K562 (cell line): ENCODE data around the gene NCDN. TPM values are rescaled to one million over a fixed set of nuclear protein-coding genes. Genes with fewer than 3 reads are reported as not detected.
A peak's percentile ranks its signal among the peaks of the same experiment; 100 is the strongest.

Experiments used
- ATAC-seq: fragments of 200-7000 bp; cut with Tn5 transposase; 3 replicates; pipeline ENCODE4 v1.9.1; 2020; ENCODE audit warnings: moderate library complexity
- BruUV-seq: library from RNA; stranded (reverse); fragments of 400-500 nt; replicated peaks from 2 replicates; lab custom pipeline; 2021; lab: Mats Ljungman, UMichigan
- CTCF ChIA-PET: fragments of 300-600 bp; formaldehyde crosslinking; extraction: SDS; loops from one replicate; lab custom pipeline; 2021; ENCODE audit warnings: low intra/inter-chr PET ratio; lab: Yijun Ruan, JAX
- POLR2A ChIA-PET: fragments of 300-600, 350-650 bp; sonication (Branson Sonifier 250); formaldehyde crosslinking; extraction: SDS; loops from one replicate; lab custom pipeline; 2021; ENCODE audit warnings: antibody characterized with exemption, inconsistent platforms; lab: Yijun Ruan, JAX
- DNase-seq, 4 experiments: peaks; one replicate each; pipeline versions ENCODE4 v3.0.0 to v3.0.0-alpha.2; 2011 to 2018; ENCODE audit warnings: low spot score in 3 of 4, mixed read lengths in 3 of 4; ENCODE audit errors: extremely low read depth in 1 of 4
- FAIRE-seq: peaks from 2 replicates; lab custom pipeline; 2011; peaks lifted over from hg19 to GRCh38; lab: Jason Lieb, UNC
- H2AFZ ChIP-seq: 2 replicates; pipeline ENCODE4 v1.6.0; 2011; ENCODE audit warnings: low read depth, low read length, control low read depth, inconsistent platforms
- H3K27ac ChIP-seq: fragments of 200-600 bp; 3 replicates; pipeline ENCODE4 v1.8.0; 2011; ENCODE audit warnings: low read depth, mild to moderate bottlenecking, control low read depth, inconsistent platforms, low read length, moderate library complexity, mixed read lengths; ENCODE audit errors: extremely low read depth
- H3K27me3 ChIP-seq, 2 experiments: fragments of 300-600 bp in 1 of 2; 2 replicates in 1 of 2; 3 replicates in 1 of 2; pipeline versions ENCODE4 v1.6.0 to v1.8.0; 2011; ENCODE audit warnings: inconsistent platforms in 2 of 2, low read length in 2 of 2, mild to moderate bottlenecking in 1 of 2, mixed read lengths in 1 of 2, moderate library complexity in 1 of 2; ENCODE audit not compliant: control insufficient read depth in 2 of 2, insufficient read depth in 2 of 2
- H3K36me3 ChIP-seq: fragments of 300-600 bp; 3 replicates; pipeline ENCODE4 v1.8.0; 2011; ENCODE audit warnings: mild to moderate bottlenecking, low read length, inconsistent platforms; ENCODE audit not compliant: control insufficient read depth, insufficient read depth
- H3K4me1 ChIP-seq, 2 experiments: fragments of 200-600 bp in 1 of 2; replicated peaks in 1 of 2; 2 replicates in 1 of 2; 3 replicates in 1 of 2; pipeline versions ENCODE4 v1.5.1 to v1.8.0; 2011; ENCODE audit warnings: inconsistent platforms in 2 of 2, low read length in 2 of 2, mild to moderate bottlenecking in 1 of 2, mixed read lengths in 1 of 2, moderate library complexity in 1 of 2; ENCODE audit not compliant: control insufficient read depth in 2 of 2, insufficient read depth in 2 of 2
- H3K4me2 ChIP-seq: 2 replicates; pipeline ENCODE4 v1.6.1; 2011; ENCODE audit warnings: low read length, control low read depth, inconsistent platforms, mixed read lengths; ENCODE audit not compliant: insufficient read depth
- H3K4me3 ChIP-seq: fragments of 200-600 bp; sonication (generic), shearing (Covaris generic); 2 replicates; pipeline ENCODE4 v1.5.1; 2016; ENCODE audit warnings: control low read depth, inconsistent platforms
- H3K79me2 ChIP-seq: fragments of 200-600 bp; 3 replicates; pipeline ENCODE4 v1.8.0; 2011; ENCODE audit warnings: low read length, inconsistent platforms; ENCODE audit not compliant: control insufficient read depth, insufficient read depth
- H3K9ac ChIP-seq, 2 experiments: 2 replicates each; pipeline versions ENCODE4 v1.6.0 to v1.6.1; 2011; ENCODE audit warnings: low read depth in 2 of 2, low read length in 2 of 2, control low read depth in 1 of 2, inconsistent platforms in 1 of 2, mild to moderate bottlenecking in 1 of 2, mixed read lengths in 1 of 2; ENCODE audit not compliant: insufficient read depth in 1 of 2
- H3K9me1 ChIP-seq: one replicate; pipeline ENCODE4 v1.6.0; 2011; ENCODE audit warnings: inconsistent platforms, mild to moderate bottlenecking, low read length, moderate library complexity; ENCODE audit not compliant: control insufficient read depth, insufficient read depth
- H3K9me3 ChIP-seq: replicated peaks from 2 replicates; pipeline ENCODE4 v1.5.1; 2011; ENCODE audit warnings: low read depth, low read length, inconsistent platforms; ENCODE audit not compliant: control insufficient read depth, insufficient read depth
- H4K20me1 ChIP-seq: replicated peaks from 2 replicates; pipeline ENCODE4 v1.6.1; 2011; ENCODE audit warnings: low read length, inconsistent platforms, mixed read lengths; ENCODE audit not compliant: control insufficient read depth, insufficient read depth
- ELF2 ChIP-seq: fragments of 250-450 bp; sonication (Bioruptor Pico); IDR thresholded peaks from 2 replicates; pipeline ENCODE4 v1.5.0; 2021; ENCODE audit warnings: mild to moderate bottlenecking
- GABPA ChIP-seq: fragments of 200-800 bp; sonication (Bioruptor generic); conservative IDR thresholded peaks from 2 replicates; pipeline ENCODE4 v1.6.1; 2016; ENCODE audit warnings: low read depth, missing genetic modification characterization, missing compliant biosample characterization
- MEIS2 ChIP-seq: fragments of 450-650 bp; IDR thresholded peaks from 2 replicates; pipeline ENCODE4 v1.6.1; 2014; ENCODE audit warnings: mild to moderate bottlenecking; ENCODE audit not compliant: partially characterized antibody
- PRMT5 ChIP-seq: sonication (generic); formaldehyde crosslinking; IDR thresholded peaks from 2 replicates; pipeline ENCODE4 v1.5.0; 2020; ENCODE audit warnings: missing genetic modification reagents
- SMAD4 ChIP-seq: fragments of 250-450 bp; sonication (Bioruptor Pico); conservative IDR thresholded peaks from 2 replicates; pipeline ENCODE4 v1.8.0; 2021; ENCODE audit warnings: inconsistent platforms, mild to moderate bottlenecking, moderate library complexity
- TCF7 ChIP-seq: sonication (generic); IDR thresholded peaks from 2 replicates; pipeline ENCODE4 v1.6.1; 2016; ENCODE audit warnings: antibody characterized with exemption, borderline replicate concordance
- ZNF830 ChIP-seq: fragments of 250-450 bp; sonication (Bioruptor Pico); IDR thresholded peaks from 2 replicates; pipeline ENCODE4 v1.5.0; 2021; ENCODE audit warnings: mild to moderate bottlenecking
- WGBS: fragments of 100-300 bp; shearing (Covaris generic); methylation state at CpG from one replicate; pipeline ENCODE4 v1.1.6; 2016; ENCODE audit warnings: low coverage, mixed read lengths; ENCODE audit not compliant: insufficient coverage; ENCODE audit errors: missing lambda C conversion rate; 5-methylcytosine and 5-hydroxymethylcytosine counted together
- in situ Hi-C: fragments of 300-500 bp; cut with MboI; formaldehyde crosslinking; loops from 4 replicates; pipeline ENCODE4 v1.15.0; 2018; ENCODE audit warnings: inconsistent platforms, mixed read lengths
- intact Hi-C: fragments of 100-400 bp; cut with micrococcal nuclease; formaldehyde crosslinking; loops from 2 replicates; pipeline ENCODE4 v1.14.2; 2022
- polyA plus RNA-seq, 8 experiments: library from polyadenylated mRNA; depleted of rRNA in 4 of 8; stranded (reverse) in 5 of 8; unstranded in 3 of 8; fragments of >200 nt; fragmentation: Nextera tagmentation in 2 of 8; fragmentation: Illumina TruSeq in 1 of 8; extraction: Ambion mirVana in 2 of 8; extraction: Trizol in 1 of 8; gene quantifications; 2 replicates each; pipeline versions ENCODE4 v1.2.1 to v1.2.3, GENCODE V29; 2011 to 2014; ENCODE audit warnings: inconsistent platforms in 1 of 8, missing spikeins in 1 of 8
- total RNA-seq, 7 experiments: library from RNA; depleted of rRNA in 6 of 7; stranded (reverse); fragments of >200 nt in 6 of 7; fragmentation: Illumina TruSeq in 2 of 7; extraction: Trizol in 2 of 7; gene quantifications; 2 replicates each; pipeline versions ENCODE4 v1.2.1 to v1.2.3, GENCODE V29; 2011 to 2021; ENCODE audit warnings: low replicate concordance in 1 of 7
- TF ChIP-seq, protein P1 (sequence below): fragments of 450-650 bp; IDR thresholded peaks from 2 replicates; pipeline ENCODE4 v1.6.1; 2016
- TF ChIP-seq, protein P2 (sequence below): sonication (generic); formaldehyde crosslinking; IDR thresholded peaks from 2 replicates; pipeline ENCODE4 v1.8.0; 2022; ENCODE audit warnings: mild to moderate bottlenecking, missing genetic modification reagents
- TF ChIP-seq, protein P3 (sequence below), 2 experiments: IDR thresholded peaks in 1 of 2; conservative IDR thresholded peaks in 1 of 2; 2 replicates each; pipeline ENCODE4 v1.6.1; 2016; ENCODE audit warnings: low read depth in 2 of 2, mild to moderate bottlenecking in 1 of 2, missing compliant biosample characterization in 1 of 2, missing genetic modification characterization in 1 of 2, moderate library complexity in 1 of 2

NCDN gene
- total and polyA plus RNA-seq, 9 of the 15 experiments (the other 6 are each of a cell fraction or from before 2014, with no cell fraction given), result 1.9 to 35.1 (median 10.7) TPM

DNA sequence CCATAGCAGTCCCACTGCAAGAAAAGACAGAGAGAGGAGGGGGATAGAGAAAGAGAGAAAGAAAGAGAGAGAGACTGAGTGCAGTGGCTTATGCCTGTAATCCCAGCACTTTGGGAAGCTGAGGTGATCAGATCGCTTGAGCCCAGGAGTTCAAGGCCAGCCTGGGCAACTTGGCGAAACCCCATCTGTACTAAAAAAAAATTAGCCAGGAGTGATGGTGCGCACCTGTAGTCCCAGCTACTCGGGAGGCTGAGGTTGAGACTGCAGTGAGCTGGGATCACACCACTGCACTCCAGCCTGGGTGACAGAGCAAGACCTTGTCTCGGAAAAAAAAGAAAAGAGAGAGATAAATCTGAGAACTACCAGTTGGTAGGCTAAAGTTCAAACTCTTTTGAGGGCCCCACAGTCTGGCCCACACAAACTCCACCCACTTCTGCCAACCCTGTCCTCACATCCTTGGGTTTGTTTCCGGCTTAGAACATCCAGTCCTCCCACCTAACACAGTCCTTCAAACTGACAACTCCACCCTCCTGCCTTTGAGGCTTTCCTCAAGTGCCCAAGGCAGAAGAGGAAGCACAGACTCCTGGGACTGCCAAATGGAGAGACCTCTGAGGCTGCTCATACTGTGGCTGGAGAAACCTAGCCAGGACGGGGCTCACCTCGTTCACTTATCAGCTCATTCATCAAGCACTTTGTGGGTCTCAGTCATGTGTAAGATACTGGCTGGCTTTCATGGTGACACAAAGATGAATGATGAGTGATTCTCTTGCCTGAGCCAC, 35.6 kb downstream of the NCDN start:
- H2AFZ ChIP-seq, result no peak overlapping the region
- H3K4me1 ChIP-seq, result peaks cover 4 to 9% of the 10 kb centered on the region in 2 experiments; a peak in 3 of 5 replicates
- no peak overlapping the region for H3K9ac ChIP-seq
- no peaks in the 10 kb centered on the region for H3K79me2 ChIP-seq
- 48% methylated on average over 8 of the region's 8 CpGs for WGBS
- H3K9me3 ChIP-seq, result no peaks in the 10 kb centered on the region
- H3K4me2 ChIP-seq, result no peak overlapping the region
- intact Hi-C loops, result no loop called here
- in situ Hi-C loops, result no loop called here
- no peaks in the 10 kb centered on the region for H3K27me3 ChIP-seq
- POLR2A ChIA-PET, result interaction anchor here (0.6 to 1.9 kb wide), 7 partner anchors 8 to 729 kb away, joined by 3 to 17 read pairs (median 5); no protein-coding TSS in a partner anchor
- peak; percentile 77 for TF ChIP-seq MEIS2
- no peak for TF ChIP-seq ELF2 (CRISPR knock-in tag)
- TF ChIP-seq, protein P1, sequence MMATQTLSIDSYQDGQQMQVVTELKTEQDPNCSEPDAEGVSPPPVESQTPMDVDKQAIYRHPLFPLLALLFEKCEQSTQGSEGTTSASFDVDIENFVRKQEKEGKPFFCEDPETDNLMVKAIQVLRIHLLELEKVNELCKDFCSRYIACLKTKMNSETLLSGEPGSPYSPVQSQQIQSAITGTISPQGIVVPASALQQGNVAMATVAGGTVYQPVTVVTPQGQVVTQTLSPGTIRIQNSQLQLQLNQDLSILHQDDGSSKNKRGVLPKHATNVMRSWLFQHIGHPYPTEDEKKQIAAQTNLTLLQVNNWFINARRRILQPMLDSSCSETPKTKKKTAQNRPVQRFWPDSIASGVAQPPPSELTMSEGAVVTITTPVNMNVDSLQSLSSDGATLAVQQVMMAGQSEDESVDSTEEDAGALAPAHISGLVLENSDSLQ, result peak; percentile 37
- TF ChIP-seq GABPA (tag), result peak; percentile 48; the same call in 1 of the 2 replicates
- TF ChIP-seq, protein P2, sequence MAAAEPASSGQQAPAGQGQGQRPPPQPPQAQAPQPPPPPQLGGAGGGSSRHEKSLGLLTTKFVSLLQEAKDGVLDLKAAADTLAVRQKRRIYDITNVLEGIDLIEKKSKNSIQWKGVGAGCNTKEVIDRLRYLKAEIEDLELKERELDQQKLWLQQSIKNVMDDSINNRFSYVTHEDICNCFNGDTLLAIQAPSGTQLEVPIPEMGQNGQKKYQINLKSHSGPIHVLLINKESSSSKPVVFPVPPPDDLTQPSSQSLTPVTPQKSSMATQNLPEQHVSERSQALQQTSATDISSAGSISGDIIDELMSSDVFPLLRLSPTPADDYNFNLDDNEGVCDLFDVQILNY (CRISPR knock-in tag), result 0 out of 2 replicates have a peak, but pooled peaks have one; percentile 25
- TF ChIP-seq PRMT5 (CRISPR knock-in tag), result no peak
- TF ChIP-seq SMAD4, result no peak
- TF ChIP-seq ZNF830, result no peak
- no peak for TF ChIP-seq TCF7
- TF ChIP-seq, protein P3, sequence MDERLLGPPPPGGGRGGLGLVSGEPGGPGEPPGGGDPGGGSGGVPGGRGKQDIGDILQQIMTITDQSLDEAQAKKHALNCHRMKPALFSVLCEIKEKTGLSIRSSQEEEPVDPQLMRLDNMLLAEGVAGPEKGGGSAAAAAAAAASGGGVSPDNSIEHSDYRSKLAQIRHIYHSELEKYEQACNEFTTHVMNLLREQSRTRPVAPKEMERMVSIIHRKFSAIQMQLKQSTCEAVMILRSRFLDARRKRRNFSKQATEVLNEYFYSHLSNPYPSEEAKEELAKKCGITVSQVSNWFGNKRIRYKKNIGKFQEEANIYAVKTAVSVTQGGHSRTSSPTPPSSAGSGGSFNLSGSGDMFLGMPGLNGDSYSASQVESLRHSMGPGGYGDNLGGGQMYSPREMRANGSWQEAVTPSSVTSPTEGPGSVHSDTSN (CRISPR knock-in tag; IDR thresholded peaks at IDR 0.05; ENCODE audit: low read depth), result no peak
- TF ChIP-seq, protein P3 (tag; conservative IDR thresholded peaks at IDR 0.05; ENCODE audit: low read depth), result peak; percentile 70
- peak; percentile 40 for FAIRE-seq
- ATAC-seq, result peak; percentile 37
- H4K20me1 ChIP-seq, result no peaks in the 10 kb centered on the region
- DNase-seq, result no peak
- peaks cover 20% of the 10 kb centered on the region; the same call in 2 of the 3 replicates for H3K36me3 ChIP-seq
- CTCF ChIA-PET, result no interaction called here
- no TSS peak for BruUV-seq
- no peak overlapping the region for H3K27ac ChIP-seq
- H3K4me3 ChIP-seq, result no peak overlapping the region
- no peaks in the 10 kb centered on the region for H3K9me1 ChIP-seq
